Measurements from ENCODE around the gene COL11A1.

DNA sequence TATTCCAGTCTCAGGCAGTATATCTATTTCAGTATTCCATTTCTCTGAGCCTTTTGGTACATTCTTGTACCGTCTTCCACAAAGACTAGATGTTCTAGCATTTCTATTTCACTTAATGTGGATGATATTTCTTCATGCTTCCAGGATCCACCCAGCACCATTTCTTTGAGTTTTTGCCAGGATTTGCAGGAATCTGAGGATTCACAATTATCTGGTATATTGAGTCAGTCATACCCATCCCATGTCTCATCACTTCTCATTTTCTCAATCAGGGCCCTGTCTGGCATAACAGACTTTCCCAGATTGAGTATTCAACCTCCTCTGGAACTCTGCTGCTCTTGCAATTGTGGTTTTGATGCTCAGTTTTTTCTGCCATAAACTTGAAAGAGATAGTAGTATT lies 20.9 kb upstream of the COL11A1 start:
- TF ChIP-seq, protein P1, sequence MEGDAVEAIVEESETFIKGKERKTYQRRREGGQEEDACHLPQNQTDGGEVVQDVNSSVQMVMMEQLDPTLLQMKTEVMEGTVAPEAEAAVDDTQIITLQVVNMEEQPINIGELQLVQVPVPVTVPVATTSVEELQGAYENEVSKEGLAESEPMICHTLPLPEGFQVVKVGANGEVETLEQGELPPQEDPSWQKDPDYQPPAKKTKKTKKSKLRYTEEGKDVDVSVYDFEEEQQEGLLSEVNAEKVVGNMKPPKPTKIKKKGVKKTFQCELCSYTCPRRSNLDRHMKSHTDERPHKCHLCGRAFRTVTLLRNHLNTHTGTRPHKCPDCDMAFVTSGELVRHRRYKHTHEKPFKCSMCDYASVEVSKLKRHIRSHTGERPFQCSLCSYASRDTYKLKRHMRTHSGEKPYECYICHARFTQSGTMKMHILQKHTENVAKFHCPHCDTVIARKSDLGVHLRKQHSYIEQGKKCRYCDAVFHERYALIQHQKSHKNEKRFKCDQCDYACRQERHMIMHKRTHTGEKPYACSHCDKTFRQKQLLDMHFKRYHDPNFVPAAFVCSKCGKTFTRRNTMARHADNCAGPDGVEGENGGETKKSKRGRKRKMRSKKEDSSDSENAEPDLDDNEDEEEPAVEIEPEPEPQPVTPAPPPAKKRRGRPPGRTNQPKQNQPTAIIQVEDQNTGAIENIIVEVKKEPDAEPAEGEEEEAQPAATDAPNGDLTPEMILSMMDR (IDR thresholded peaks at IDR 0.05; ENCODE audit: insufficient read depth, low read depth, low read length): no peak
- no peak for TF ChIP-seq EZH2 (IDR thresholded peaks at IDR 0.05; ENCODE audit: insufficient read depth, low read length)

Measured in astrocyte (in vitro differentiated cells and primary cell).